Activated T-cell treated with anti-CD3 and anti-CD28 coated beads for 24 hours (primary cell): ENCODE results near the gene UBE3D.

Experiments
- DNase-seq: peaks from one replicate; pipeline ENCODE4 v3.0.0-alpha.2; 2020; ENCODE audit warnings: low read depth

UBE3D gene, protein sequence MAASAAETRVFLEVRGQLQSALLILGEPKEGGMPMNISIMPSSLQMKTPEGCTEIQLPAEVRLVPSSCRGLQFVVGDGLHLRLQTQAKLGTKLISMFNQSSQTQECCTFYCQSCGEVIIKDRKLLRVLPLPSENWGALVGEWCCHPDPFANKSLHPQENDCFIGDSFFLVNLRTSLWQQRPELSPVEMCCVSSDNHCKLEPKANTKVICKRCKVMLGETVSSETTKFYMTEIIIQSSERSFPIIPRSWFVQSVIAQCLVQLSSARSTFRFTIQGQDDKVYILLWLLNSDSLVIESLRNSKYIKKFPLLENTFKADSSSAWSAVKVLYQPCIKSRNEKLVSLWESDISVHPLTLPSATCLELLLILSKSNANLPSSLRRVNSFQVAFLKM

DNA sequence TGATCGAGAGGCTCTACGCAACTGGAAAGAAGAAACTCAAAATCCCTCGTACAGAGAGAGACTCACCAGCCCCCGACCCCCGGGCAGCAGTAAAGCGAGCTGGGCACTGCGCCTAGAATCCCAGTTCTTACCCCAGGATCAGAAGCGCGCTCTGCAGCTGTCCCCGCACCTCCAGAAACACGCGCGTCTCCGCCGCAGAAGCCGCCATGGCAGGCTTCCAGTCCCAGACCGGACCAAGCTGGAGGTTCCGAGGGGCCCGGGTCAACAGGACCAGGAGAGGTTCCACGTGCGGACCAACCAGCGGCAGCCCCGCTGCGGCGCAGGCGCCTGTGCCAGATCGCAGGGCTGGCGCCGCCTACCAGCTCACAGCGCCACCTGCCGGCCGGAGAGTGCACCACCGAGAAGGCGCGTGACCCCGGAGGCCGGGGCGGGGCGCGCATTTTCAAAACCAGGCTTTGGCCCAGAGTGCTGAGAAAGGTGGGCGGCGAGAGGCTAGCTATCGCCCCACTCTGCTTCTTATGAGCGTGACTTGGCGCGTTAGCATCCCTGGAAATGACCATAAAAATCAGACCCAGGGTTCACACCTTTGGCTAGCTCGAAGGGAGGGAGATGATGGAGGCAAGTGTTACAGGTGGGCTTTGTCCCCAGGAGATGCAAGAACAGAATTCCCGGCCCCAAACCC is at the start of gene UBE3D:
UBE3D (minus strand) TSS at position 331 of the 682 bp plus-strand sequence; CDS start at position 208, 123 bp downstream.
- peak; percentile 93 for DNase-seq

DNA sequence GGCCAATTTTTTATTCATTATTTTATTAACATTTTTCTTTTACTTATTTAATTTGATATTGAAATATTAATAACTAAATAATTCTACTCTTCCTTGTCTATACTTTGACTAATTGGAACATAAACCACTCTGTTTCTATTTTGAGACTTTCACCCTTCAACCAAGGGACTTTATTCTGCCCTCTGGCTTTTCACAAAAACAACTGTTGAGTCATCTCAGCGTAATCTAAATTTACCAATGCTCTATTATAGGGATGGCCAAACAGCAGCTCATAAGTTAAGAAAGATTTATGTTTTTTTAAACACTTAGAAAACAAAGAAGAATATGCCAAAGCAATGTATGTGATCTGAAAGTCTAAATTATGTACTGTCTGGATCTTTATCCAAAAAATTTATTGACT is 48.5 kb upstream of the UBE3D start:
- DNase-seq, result no peak

DNA sequence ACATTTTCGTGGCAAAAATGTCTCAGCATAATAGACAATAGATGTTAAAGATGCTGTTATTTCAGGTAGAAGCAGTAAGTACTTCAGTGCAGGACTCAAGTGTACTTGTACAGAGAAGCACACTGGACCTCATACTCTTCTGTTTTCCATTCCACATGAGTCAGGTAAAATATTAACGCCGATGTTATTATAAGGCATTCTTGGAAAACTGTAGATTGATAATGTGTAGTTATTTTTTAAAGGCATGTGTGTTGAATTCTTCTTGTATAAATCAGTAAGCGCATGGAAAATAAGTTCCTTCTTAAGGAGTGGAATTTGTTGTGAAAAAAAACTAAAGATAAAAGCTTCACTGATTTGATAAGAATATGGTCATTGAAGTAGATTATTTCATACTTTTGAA is 47.6 kb upstream of the UBE3D start:
- no peak for DNase-seq

DNA sequence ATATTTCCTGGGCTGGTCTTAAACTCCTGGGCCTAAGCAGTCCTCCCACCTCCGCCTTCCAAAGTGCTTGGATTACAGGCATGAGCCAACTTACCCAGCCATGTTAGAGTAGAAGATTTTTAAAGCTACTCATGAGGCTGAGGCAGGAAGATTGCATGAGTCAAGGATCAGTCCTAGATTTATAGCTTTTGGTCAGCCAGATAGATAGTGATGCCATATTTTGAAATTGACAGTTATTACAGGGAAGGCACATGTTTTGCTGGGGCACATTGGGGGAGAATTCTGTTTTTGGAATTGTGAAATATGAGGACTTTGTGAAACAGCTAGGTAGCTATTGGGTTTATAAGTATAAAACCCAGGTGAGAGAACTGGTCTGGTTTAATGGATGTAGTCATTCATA is 42.7 kb upstream of the UBE3D start:
- no peak for DNase-seq

DNA sequence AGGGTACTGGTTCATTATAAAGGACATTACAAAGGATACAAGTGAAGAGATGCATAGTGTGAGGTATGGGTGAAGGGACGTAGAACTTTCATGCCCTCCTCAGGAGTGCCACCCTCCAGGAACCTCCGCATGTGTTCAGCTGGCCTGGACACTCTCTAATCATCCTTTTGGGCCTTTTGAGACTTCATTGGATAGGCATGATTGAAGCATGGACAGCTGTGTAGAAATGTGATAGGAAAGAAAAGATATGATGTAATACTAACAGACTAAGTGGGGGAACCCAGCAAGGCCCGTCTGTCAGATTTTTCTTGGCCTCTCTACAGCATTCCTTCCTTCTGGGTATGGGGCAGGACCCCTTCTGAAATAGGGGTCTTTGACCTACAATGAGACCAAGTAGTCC is 32.9 kb upstream of the UBE3D start:
- no peak for DNase-seq

DNA sequence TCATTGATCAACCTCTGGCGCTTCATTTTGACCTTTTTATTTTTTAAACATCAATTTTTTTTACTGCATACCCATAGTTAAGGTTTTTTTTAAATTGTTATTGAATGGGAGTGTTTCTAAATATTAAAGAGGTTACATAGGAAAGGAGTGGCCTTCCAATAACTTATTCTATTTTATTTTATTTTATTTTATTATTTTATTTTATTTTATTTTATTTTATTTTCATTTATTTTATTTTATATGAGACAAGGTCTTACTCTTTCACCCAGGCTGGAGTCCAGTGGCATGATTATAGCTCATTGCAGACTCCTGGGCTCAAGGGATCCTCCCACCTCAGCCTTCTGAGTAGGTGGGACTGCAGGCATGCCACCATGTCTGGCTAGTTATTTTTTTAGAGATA is 32.0 kb upstream of the UBE3D start:
- no peak for DNase-seq

DNA sequence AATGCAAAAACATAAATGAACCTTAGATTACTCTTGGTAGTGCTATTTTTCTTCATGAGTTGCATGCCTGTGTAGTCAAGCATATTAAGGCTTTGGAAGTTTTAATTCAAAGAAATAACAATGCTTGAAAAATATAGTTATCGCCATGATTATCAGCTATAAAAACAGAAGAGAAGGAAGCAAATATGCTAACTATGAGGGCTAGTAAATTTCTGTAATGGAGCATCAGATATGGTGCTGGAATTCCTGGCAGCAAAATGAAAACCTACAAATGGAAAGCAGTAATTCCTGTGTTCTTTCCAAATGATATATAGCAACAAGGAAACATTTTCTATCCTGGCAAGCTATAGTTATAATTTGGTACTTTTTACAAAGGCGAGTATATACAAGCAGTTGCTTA is 31.6 kb upstream of the UBE3D start:
- DNase-seq, result no peak

DNA sequence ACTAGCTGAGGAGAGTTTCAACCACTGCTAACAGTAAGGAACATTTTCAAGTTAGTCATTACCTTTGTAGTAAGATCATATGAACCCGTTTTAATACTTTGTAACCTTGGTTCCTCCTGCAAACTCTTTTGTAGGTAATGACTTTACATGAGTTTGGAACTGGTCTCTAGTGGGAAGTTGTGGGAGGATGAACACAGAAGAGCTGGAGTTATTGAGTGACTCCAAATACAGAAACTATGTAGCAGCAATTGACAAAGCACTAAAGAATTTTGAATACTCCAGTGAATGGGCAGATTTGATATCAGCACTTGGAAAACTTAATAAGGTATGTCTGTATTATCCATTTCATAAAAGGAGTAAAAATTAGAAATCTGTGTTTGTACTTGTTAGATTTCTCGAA is 31.1 kb upstream of the UBE3D start:
- DNase-seq, result no peak

DNA sequence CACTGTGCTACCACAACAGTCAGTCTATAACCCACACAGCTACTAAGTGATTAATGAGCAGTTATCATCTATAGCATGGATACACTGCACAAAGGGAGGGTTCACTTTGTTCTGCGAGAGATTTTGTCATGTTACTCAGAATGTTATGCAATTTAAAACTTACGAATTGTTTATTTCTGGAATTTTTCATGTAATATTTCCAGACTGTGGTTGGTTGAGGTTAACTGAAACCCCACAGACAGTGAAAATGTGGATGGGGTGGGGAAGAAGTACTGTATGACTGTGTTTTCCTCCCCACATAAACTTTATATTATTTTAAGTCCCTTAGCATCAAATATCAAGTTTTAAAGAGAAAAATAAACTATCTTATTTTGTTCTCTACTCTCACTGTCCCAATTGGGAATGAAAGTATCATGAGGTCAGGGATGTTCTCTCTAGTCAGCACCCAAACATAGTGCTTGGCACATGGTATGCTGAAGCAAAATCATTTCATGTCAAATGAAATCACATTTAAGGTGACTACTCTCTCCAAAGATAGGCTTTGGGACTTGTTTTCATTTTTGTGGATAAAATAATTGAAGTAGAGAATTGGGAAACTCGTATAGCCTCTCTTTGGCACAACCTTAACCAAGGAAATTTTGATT is 27.2 kb upstream of the UBE3D start:
- DNase-seq, result no peak

DNA sequence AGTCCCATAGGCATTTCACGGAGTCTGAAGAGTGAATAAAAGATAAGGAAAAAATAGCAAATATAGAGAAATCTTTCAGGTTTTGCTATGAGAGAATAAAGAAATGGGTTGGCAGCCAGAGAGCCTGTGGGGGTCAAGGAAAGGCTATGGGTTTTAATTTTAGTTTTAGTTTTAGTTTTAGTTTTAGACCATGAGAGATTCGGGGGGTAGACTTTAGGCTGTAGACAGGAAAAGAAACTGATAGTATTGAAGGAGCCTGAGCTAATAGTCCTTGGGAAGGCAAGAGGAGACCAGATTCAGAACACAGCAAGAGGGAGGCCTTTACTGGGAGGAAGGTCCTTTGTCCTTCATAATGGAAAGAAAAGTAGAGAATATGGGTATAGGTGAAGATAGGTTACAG is 21.1 kb upstream of the UBE3D start:
- DNase-seq, result no peak

DNA sequence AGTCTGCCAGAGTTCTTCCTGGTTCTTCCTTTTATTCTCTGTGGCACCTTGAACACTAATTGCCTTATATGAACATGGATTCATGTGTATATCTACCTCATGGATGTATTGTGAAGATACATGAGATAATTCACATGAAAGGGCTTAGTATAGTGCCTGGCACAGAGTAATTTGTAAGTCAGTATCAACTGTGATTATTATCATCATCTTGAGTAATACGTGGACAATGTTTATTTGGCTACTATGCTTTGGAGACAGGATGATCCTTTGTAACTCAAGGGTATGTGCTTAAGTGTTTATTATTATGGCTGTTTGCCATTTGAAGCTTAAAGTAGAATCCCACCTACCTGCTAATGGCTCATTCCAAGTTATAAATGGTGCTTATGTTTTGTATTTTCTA is 17.8 kb upstream of the UBE3D start:
- no peak for DNase-seq

DNA sequence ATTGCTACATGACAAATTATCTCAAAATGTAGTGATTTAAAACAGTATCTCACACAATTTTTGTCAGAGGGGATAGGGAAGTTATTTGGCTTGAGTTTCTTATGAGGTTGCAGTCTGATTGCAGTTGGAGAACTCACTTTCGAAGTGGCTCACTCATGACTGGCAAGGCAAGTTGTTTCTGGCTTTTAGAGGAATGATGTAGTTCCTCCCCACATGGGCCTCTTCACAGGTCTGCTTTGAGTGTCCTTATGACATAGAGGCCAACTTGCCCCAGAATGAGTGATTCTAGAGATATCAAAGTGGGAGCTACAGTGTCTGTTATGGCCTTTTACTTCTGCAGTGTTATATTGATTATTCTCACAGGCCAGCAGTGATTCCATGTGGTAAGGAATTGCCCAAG is 8.0 kb upstream of the UBE3D start:
- DNase-seq, result no peak

DNA sequence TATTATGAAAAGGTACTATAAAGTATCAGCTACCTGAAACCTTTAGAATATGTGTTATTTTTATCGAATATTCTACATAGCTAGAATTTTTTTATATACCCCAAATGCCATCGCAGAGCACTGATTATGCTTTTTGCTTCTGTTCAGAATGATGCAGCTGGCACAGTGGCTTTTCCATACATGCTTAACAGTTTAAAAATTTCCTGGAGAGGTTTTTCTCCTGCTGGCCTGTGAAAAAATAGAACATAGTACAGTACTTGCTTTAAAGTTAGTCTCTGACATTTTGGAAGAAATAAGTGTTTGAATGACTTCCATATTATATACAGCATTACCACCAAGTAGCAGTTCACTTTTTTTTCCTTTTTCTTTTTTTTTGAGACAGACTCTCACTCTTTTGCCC is 7.1 kb upstream of the UBE3D start:
- DNase-seq, result no peak

DNA sequence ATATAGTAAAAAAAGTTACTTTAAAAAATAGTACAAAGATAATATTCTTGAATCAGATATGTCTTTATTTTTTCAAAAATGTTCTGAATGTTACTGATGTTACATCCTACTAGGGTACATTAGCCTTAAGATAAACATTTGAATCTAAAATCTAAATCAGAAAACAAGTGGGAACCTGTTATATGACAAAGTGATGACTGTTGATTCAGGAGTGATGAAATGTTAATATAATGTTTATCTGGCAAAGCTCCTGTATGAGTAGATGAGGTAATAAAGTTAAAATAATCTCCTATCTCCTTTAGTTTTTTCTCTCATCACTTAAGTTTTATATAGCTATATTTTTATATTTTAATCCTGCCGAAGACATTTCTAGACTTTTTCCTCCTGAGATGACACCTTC is 6.1 kb upstream of the UBE3D start:
- DNase-seq, result no peak

DNA sequence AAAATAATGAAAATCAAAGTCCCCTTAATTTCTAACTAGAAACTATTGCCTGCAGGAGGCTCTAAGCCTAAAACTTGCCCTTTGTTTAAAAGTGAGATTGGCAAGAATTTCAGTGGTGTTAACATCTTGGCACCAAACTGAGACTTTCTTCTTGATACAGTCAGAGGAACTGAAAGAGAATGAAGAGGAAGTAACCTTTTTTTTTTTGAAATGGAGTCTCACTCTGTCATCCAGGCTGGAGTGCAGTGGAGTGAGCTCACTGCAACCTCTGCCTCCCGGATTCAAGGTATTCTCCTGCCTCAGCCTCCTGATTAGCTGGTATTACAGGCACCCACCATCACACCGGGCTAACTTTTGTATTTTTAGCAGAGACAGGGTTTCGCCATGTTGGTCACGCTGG is 5.4 kb upstream of the UBE3D start:
- DNase-seq, result no peak

DNA sequence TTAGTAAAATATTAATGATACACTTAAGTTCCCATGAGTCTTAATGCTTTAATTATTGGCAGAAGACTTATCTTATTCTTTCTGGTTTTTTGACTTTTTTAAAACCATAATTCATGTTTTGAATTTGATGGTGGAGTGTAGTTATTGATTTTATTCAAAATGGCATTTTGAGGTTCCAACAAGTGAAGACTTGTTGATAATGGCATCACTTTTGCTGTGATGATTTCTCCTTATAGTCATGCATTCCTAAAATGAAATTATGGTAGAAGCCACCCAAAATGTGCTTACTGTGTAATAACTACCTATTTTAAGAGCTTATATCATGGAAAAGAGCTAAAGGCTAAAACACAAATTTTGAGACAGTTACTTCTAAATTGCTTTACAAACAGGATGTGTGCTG is 4.0 kb upstream of the UBE3D start:
- no peak for DNase-seq

DNA sequence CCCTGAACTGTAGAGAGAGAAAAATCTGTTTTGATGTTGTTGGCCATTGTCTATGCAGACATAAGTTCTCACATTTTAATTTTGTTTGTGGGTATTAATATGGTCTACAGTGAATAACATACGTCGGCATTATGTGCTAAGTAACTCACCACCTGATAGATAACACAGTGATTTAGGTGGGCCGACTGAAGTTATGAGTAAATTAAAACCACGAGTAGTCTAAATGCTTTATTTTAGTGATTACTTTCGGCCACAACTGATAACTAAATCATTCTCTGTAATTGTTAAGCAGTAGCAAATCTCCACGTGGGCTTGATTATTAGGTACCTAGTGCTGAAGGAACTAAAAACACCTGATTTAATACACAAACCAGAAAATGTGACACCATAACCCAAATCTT is 3.0 kb upstream of the UBE3D start:
- DNase-seq, result no peak

DNA sequence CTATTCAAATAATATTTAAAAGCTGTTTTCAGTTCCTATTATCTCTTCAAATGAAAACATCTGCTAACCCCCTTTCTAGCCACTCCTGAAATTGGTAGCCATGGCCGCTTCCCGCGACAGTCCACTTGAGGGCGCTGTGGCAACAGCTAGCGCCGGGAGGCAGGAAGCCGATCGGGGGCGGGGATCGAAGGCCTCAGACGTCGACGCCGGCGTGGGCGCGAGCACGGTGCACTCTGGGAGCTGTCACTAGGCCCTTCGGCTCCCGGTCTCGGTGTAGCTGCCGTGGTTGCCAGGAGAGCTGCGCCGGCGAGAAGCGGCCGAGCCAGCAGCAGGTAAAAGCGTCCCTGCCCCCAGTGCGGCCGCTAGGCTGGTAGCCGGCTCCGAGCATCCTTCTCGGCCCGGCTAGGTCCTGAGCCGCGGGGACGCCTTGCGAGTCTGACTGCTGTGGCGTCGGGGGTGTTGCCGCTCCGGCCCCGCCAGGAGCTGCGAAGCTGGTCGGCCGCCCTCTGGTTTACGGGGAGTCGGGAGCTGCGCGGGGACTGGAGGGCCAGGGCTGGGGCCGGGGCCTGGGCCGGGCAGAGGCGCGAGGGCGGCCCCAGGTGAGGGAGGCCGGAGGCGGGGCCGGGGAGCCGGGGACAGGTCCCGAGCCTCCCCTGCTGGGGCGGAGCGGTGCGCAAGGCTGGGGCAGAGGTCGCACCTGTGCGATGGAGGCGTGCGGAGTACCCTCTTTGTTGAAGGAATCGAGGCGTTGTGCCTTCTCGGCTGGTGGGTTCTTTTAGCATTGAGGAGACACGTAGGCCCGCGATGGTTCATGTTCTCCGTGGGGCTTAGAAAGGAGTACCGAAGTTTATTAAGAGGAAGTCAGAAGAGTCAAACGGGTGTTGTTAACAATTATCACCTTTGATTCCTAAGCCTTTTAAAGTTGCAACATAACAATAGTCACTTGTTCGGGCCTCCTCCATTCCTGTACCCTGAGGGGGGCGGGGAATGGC is 2.1 kb upstream of the UBE3D start, which contains the start of gene DOP1A:
DOP1A (plus strand) TSS at position 224 of the 992 bp plus-strand sequence. CDS start 29,307 bp downstream, outside the sequence.
- DNase-seq, result peak; percentile 97

DNA sequence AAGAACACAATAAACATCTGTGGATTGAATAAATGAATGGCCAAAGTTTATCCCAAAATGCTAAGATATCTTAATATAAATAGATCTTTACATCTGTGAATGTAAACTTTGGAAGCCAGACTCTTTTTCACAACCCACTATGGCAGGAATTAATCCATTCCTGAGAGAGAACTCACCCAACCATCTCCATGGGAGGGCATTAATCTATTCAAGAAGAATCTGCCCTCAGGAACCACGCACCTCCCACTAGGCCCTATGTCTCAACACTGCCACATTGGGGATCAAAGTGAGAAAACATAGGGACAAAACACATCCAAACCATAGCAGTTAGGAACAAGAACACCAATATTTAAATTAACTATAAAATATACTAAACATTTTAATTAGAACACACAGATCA is 3.4 kb downstream of the UBE3D start:
- no peak for DNase-seq

DNA sequence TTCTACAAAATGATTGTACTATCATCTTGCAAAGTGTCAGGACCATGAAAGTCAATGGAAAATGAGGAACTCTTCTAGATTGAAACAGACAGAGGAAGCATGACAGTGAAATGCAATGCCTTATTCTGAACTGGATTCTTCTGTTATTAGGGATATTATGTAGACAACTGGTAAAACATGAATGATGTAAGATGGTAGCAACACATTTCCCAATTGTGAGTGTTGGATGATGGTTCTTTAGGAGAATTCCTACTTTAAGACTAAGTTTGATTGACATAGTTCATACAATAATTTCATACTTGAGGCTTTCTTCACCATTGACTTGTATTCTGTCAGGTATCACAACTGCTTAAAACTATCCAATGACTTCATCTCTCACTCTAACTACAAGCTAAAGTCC is 4.5 kb downstream of the UBE3D start:
- DNase-seq, result no peak

DNA sequence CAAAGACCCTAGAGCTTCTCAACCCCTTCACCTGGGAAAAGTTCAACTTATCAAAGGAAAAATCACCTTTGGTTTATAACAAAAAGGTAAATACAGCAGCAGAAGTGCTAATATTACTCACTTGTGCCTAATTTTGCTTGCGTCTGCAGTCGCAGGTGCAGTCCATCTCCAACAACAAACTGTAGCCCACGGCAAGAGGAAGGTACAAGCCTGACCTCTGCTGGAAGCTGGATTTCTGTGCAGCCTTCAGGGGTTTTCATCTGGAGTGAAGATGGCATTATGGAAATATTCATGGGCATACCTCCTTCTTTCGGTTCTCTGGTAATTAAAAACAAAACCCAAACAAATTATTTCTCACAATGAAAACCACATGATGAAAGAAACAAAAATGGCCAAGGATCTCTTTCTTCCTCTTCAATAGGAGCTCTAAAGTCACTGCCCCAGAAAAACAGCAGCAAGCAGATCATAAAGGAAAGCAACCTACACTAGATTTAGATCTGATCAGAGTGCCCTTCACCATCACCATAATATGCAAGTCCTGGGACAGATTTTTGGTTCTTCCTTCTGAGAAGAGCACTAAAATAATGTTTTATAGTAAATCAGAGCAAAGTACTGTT is 7.8 kb downstream of the UBE3D start:
- DNase-seq, result no peak
